ENCODE measurements around the gene SPSB3. TPM values are rescaled to one million over a fixed set of nuclear protein-coding genes. Genes with fewer than 3 reads are reported as not detected.

The SPSB3 gene
- total RNA-seq, 4 donors from 2014 or later = 86.2 to 161 (median 88.3) TPM

GRCh38 chr16:1790261-1790610, 7.9 kb upstream of the SPSB3 start:
- H3K9me3 ChIP-seq = no peaks in the 10 kb centered on the region
- H3K4me3 ChIP-seq = no peak overlapping the region
- H3K27ac ChIP-seq = no peak overlapping the region
- H3K36me3 ChIP-seq = peaks cover 0 to 41% of the 10 kb centered on the region in 2 donors
- TF ChIP-seq POLR2A (IDR thresholded peaks at IDR 0.05) (no peak), CTCF (IDR thresholded peaks at IDR 0.05 in 4 of 5, conservative IDR thresholded peaks at IDR 0.05 in 1 of 5) (no peak)
- in situ Hi-C loops (cut with MboI; ENCODE audit: low sequenced_read_pairs in 4 of 4) = no loop called here
- DNase-seq (no peak), ATAC-seq (no peak)
- H3K27me3 ChIP-seq = no peaks in the 10 kb centered on the region
- intact Hi-C loops (cut with DNase I; ENCODE audit: low total_unique reads) = no loop called here
- H3K4me1 ChIP-seq = peaks cover 0 to 3% of the 10 kb centered on the region in 2 donors

- Histone ChIP-seq H3K4me3 (no peak overlapping the region), H3K4me1 (peaks cover 0 to 6% of the 10 kb centered on the region in 2 donors), H3K27me3 (no peaks in the 10 kb centered on the region), H3K27ac (no peak overlapping the region), H3K9me3 (no peaks in the 10 kb centered on the region), H3K36me3 (peaks cover 0 to 41% of the 10 kb centered on the region in 2 donors)
- intact Hi-C loops (cut with DNase I; ENCODE audit: low total_unique reads) = no loop called here
- ATAC-seq (no peak), DNase-seq (peak in 1 of 2 donors; percentile 10)
- TF ChIP-seq POLR2A (IDR thresholded peaks at IDR 0.05) (no peak), CTCF (IDR thresholded peaks at IDR 0.05 in 4 of 5, conservative IDR thresholded peaks at IDR 0.05 in 1 of 5) (no peak)
- in situ Hi-C loops (cut with MboI; ENCODE audit: low sequenced_read_pairs in 4 of 4) = no loop called here
These were observed 7.3 kb upstream of the SPSB3 start for GRCh38 chr16:1789643-1790045.

GRCh38 chr16:1788708-1789100, 6.3 kb upstream of the SPSB3 start:
- Histone ChIP-seq H3K27ac (no peak overlapping the region), H3K9me3 (no peaks in the 10 kb centered on the region), H3K27me3 (no peaks in the 10 kb centered on the region), H3K4me1 (peaks cover 6 to 12% of the 10 kb centered on the region in 2 donors), H3K4me3 (no peak overlapping the region), H3K36me3 (peaks cover 0 to 41% of the 10 kb centered on the region in 2 donors)
- in situ Hi-C loops (cut with MboI; ENCODE audit: low sequenced_read_pairs in 4 of 4) (no loop called here), intact Hi-C loops (cut with DNase I; ENCODE audit: low total_unique reads) (no loop called here)
- TF ChIP-seq POLR2A (IDR thresholded peaks at IDR 0.05) (no peak), CTCF (IDR thresholded peaks at IDR 0.05 in 4 of 5, conservative IDR thresholded peaks at IDR 0.05 in 1 of 5) (no peak)
- DNase-seq = peak in 1 of 2 donors; percentile 8
- no peak for ATAC-seq

GRCh38 chr16:1788095-1788707, 5.8 kb upstream of the SPSB3 start:
- Histone ChIP-seq H3K27ac (no peak overlapping the region), H3K4me1 (peaks cover 10 to 14% of the 10 kb centered on the region in 2 donors), H3K4me3 (no peak overlapping the region), H3K9me3 (no peaks in the 10 kb centered on the region), H3K36me3 (peaks cover 0 to 41% of the 10 kb centered on the region in 2 donors), H3K27me3 (no peaks in the 10 kb centered on the region)
- intact Hi-C loops (cut with DNase I; ENCODE audit: low total_unique reads) (no loop called here), in situ Hi-C loops (cut with MboI; ENCODE audit: low sequenced_read_pairs in 4 of 4) (no loop called here)
- DNase-seq (peak in 1 of 2 donors; percentile 11), ATAC-seq (no peak)
- TF ChIP-seq CTCF (IDR thresholded peaks at IDR 0.05 in 4 of 5, conservative IDR thresholded peaks at IDR 0.05 in 1 of 5) (no peak), POLR2A (IDR thresholded peaks at IDR 0.05) (no peak)

All from gastrocnemius medialis (tissue), 4 donors.